T-helper 22 cell (primary cell): ENCODE data around the gene RNF135.
"Not testable (repeated sequence)": the region's sequence is repeated elsewhere in the genome, so short reads cannot be mapped to it uniquely, and the experiment has no call there.

Source experiments
- DNase-seq: peaks from one replicate; pipeline ENCODE4 v3.0.0-alpha.2; 2020; ENCODE audit warnings: low read depth

RNF135 gene

GRCh38 chr17:31002047-31002446 lies 31.2 kb downstream of the RNF135 start:
- no peak for DNase-seq

DNA sequence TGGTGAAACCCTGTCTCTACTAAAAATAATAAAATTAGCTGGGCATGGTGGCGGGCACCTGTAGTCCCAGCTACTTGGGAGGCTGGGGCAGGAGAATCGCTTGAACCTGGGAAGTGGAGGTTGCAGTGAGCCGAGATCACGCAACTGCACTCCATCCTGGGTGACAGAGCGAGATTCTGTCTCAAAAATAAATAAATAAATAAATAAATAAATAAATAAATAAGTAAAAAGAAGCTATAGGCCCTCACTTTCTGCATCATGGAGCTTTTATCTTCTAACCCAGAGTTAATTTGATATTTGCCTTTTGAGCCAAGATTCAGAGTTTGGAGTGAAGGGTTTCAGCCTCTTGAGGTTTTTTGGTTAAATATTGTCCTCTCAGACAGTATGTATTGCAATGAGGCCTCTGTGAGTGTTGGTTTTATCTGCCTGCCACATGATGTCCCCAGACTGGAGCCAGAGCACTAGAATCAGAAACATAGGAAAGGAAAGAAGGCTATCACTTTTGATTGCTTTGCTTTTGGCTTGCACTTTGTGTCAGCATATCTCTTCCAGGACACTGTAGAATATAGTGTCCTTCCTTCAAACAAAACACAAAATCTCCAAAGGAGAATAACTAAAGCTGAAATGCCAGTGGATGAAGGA lies 32.5 kb downstream of the RNF135 start:
- DNase-seq = no peak

DNA sequence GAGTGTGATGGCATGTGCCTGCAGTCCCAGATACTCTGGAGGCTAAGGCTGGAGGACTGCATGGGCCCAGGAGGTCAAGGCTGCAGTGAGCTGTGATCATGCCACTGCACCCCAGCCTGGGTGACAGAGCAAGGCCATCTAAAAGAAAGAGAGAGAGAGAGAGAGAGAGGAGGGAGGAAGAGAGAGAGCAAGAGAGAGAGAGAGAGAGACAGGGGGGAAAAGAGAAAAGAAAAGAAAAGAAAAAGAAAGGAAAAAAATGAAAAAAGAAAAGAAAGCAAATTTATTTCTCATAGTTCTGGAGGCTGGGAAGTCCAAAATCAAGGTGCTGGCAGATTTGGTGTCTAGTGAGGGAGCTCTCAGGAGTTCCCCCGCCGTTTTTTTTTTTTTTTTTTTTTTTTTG lies 33.3 kb downstream of the RNF135 start:
- no peak for DNase-seq

DNA sequence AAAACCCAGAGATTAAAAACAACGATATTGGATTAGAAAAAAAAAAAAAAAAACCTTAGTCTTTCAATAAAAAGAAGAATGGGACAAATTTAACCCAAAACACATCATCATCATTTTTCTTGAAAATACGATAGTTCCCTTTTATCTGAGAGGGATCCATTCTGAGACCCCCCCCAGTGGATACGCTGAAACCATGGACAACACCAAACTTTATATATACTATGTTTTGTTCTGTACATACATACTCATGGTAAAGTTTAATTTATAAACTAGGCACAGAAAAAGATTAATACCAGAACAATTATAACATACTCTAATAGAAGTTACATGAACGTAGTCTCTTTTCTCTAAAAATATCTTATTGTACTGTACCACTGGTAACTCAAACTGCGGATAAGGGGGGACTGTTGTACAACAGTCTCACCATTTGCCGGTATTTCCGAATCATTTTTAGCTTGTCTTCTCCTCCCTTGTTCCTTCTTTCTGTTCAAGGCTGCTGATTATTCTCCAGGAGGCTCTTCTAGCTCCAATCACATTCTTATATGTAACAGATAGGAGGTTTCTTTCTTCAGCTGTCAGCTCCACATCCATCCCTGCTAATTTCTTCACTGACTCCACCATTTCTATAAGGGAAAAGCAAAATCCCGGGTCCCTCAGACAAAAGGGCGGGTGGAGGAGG lies 37.0 kb downstream of the RNF135 start:
- DNase-seq = no peak

- peak; percentile 21 for DNase-seq
These were observed 37.7 kb downstream of the RNF135 start for GRCh38 chr17:31008374-31009041.

DNA sequence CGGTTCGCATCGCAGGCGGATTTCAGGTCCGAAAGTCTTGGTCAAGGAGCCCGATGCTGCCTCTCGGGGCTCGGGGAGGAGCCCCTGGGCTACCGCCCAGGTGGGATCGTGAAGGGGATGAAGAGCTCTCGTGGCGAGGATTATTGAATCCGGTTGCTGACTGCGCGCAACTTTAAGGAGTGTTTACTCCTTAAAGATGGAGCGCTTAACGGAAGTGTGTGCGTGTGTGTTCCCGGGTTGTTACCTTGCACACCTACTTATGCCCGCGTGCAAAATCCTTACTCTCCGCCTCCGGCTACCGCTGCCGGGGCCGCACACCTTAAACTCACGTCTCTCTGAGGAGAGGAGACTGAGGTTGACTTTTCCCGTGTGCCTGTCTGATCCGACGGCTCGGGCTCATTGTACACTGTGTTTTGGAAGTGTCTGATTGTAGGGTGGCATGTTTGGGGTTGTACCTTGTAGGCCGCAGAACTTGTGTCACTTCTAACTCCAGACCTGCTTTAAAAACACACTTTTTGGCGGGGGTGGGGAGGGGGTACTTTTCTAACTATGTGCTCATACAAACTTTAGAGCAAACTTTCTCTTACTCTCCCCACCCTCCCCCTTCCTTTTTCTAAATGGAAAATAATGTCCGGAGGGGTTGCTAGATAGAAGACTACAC lies 38.3 kb downstream of the RNF135 start:
- DNase-seq = not testable (repeated sequence)

DNA sequence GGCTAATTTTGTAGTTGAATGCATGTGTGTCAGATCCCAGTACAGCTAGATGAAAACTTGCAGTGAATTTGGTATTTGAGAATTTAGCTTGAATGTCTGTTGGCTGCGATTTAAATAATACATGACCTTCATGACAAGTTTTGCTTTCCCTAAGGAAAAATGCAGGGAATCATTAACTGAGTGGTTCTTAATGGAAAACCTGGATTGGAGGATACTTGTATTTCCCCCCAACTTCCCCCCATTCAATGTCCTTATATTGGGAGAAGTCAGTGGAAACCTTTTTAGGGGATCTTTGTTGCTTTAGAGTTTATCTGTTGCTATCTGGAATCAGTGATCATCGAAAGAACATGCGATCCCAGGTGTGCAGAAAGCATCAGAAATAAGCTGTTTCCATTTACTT lies 39.2 kb downstream of the RNF135 start:
- not testable (repeated sequence) for DNase-seq

DNA sequence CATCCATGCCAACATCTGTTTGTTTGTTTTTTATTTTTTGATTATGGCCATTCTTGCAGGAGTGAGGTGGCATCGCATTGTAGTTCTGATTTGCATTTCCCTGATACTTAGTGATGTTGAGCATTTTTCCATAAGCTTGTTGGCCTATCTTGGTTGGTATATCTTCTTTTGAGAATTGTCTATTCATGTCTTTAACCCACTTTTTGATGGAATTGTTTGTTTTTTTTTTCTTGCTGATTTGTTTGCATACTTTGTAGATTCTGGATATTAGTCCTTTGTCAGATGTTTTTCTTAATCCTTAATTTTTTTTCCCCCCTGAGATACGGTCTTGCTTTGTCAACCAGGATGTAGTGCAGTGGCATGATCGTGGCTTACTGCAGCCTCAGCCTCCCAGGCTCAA lies 43.0 kb downstream of the RNF135 start:
- DNase-seq = no peak

DNA sequence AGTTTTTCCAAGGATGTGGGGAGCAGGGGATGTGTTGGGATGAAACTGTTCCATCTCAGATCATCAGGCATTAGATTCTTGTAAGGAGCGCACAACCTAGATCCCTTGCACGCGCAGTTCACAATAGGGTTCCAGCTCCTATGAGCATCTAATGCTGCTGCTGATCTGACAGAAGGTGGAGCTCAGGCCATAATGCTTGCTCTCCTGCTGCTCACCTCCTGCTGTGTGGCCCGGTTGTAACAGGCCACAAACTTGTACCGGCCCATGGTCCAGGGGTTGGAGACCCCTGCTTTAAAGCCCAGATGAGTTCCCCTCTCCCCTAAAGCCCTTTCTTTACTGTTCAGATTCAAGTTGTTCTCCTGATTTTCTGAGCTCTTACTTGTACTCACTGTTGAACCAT lies 44.8 kb downstream of the RNF135 start:
- DNase-seq = no peak

- DNase-seq = no peak
These were observed 48.2 kb downstream of the RNF135 start for GRCh38 chr17:31019004-31019403.

DNA sequence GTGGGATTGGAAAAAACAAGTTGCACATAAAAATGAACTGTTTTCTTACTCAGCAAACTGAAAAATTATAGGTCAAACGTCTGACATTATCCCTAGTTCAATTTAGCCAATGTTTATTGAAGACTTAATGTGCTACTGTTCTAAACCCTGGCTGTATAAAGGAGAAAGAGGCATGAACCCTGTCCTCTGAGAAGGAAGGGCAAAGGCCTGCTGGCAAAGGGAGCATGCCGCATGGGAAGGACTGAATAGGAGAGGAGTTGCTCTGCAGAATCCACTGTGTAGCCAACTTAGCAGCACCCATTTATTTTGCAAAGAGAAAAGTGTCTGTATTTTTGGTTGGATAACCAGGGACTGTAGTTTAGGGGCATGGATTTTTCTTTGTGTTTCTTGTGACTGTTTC lies 52.3 kb downstream of the RNF135 start:
- DNase-seq = not testable (repeated sequence)

DNA sequence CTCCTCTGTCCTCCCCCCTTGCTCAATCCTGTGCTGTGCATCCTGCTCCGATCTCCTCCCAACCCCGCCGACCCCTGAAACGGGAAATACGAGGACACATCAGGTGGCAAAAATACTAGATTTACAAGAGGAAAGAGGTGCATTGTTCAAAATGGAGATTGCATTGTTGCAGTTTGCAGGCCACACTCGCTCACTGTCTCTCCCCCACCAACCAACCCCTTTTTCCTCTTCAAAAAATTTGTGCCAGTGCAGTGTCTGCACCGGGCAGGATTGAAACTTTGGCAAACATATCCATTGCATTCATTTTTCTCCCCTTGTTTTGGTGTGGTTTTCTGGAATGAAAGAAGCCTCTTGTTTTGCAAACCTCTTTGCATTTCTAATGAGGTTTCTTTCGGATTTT lies 61.0 kb downstream of the RNF135 start:
- DNase-seq = no peak

DNA sequence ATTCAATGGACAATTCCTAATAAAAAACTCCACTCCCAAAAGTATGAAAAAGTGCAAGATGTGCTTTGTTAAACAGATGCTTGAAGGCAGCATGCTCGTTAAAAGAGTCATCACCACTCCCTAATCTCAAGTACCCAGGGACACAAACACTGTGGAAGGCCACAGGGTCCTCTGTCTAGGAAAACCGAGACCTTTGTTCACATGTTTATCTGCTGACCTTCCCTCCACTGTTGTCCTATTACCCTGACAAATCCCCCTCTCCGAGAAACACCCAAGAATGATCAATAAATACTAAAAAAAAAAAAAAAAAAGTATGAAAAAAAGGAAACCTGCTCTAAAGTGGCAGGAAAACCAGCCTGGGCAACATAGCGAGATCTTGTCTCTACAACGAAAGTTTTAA lies 64.8 kb downstream of the RNF135 start:
- DNase-seq = not testable (repeated sequence)

- DNase-seq = not testable (repeated sequence)
These were observed 70.0 kb downstream of the RNF135 start for GRCh38 chr17:31040837-31041236.

- not testable (repeated sequence) for DNase-seq
These were observed 71.5 kb downstream of the RNF135 start for GRCh38 chr17:31042378-31042777.

DNA sequence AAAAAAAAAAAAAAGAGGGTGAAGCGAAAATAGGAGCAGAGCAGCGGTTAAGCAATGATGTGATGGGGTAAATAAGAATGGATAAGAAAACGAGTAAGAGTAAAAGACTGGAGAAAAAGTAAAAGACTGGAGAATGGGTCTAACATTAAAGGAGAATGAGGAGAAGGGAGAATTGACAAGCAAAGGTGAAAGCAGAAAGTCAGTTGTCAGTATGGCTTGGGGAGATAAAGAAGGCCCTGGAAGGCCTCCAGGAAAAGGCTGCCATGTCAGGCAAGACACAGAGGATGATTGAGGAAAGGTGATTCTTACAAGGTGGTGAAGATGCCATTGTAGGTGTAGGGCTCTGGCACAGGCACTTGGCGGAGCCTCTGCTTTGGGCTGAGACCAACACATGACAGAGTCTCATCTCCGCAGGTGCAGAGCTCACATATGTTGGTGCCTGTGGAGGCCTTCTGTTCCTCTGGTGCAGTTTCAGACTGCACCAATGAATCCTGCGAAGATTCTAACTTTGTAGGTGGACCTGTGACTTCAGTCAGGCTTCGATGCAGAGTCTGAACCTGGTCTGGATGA lies 76.1 kb downstream of the RNF135 start:
- not testable (repeated sequence) for DNase-seq

DNA sequence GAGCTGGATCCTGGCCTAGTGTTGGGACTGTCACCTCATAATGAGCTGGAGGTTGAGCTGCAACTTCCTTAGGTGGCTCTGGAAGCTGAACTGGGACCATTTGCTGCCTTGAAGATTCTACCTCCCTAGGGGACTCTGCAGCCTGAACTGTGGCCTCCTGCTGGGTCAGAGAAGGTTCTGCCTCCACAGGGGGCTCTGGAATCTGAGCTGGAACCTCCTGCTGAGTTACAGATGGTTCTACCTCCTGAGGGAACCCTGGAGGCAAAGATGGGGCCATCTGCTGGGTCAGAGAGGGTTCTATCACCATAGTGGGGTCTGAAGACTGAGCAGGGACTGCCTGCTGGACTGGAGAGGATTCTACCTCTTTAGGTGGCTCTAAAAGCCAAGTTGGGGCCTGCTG lies 77.3 kb downstream of the RNF135 start:
- no peak for DNase-seq

DNA sequence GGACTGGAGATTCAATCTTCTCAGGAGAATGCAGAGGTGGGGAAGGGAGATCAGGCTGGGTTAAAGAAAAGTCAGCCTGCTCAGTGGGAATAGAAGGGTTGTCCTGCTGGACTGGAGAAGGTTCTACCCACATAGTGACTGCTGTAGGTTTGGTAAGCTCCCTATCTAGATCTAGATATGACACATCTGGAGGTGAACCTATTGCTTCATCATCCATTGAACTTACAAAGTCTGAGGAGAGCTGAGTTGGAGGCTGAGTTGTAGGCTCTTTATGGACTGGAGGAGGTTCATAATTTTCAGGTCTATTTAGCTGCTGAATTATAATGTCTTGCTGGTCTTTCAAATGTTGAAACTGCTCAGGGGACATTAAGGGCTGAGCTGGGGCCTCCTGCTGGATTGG lies 77.9 kb downstream of the RNF135 start:
- no peak for DNase-seq
